B cell (primary cell): Measurements from ENCODE around the gene ELOVL6. TPM values are rescaled to one million over a fixed set of nuclear protein-coding genes. Genes with fewer than 3 reads are reported as not detected.

Experiments used
- ATAC-seq: fragments of 200-7000 bp; cut with Tn5 transposase; one replicate; pipeline ENCODE4 v1.10.0; 2021; ENCODE audit warnings: low read depth, mild to moderate bottlenecking, moderate number of reproducible peaks, moderate library complexity
- CTCF ChIA-PET: fragments of 350-600 bp; sonication (Branson Sonifier 250); formaldehyde crosslinking; loops from one replicate; lab custom pipeline; 2021; ENCODE audit warnings: antibody characterized with exemption, inconsistent platforms; lab: Charles Lee
- POLR2A ChIA-PET: fragments of 350-600 bp; sonication (Branson Sonifier 250); formaldehyde crosslinking; loops from one replicate; lab custom pipeline; 2021; ENCODE audit warnings: antibody characterized with exemption; lab: Charles Lee
- DNase-seq: peaks from one replicate; pipeline ENCODE4 v3.0.0; 2013
- H2AFZ ChIP-seq: 2 replicates; pipeline ENCODE4 v1.6.1; 2012; ENCODE audit warnings: mild to moderate bottlenecking, low read depth, low read length; ENCODE audit not compliant: insufficient read depth, poor library complexity, severe bottlenecking
- H3K27ac ChIP-seq, 2 donors: 1 replicate in 1 of 2; 2 replicates in 1 of 2; pipeline ENCODE4 v1.5.1; 2012 to 2013; ENCODE audit warnings: low read length in 2 of 2, mild to moderate bottlenecking in 2 of 2, moderate library complexity in 1 of 2
- H3K27me3 ChIP-seq, 4 experiments: fragments of 200-600 bp in 1 of 4; sonication (generic) in 1 of 4; replicated peaks in 1 of 4; 1 replicate in 2 of 4; 2 replicates in 2 of 4; pipeline versions ENCODE4 v1.6.1 to v1.7.0; 2013 to 2016; ENCODE audit warnings: low read length in 3 of 4, mild to moderate bottlenecking in 2 of 4, mixed read lengths in 1 of 4, moderate library complexity in 1 of 4; ENCODE audit not compliant: insufficient read depth in 4 of 4, control insufficient read depth in 3 of 4; ENCODE audit errors: control extremely low read depth in 1 of 4
- H3K36me3 ChIP-seq, 2 experiments: replicated peaks in 1 of 2; 1 replicate in 1 of 2; 2 replicates in 1 of 2; pipeline versions ENCODE4 v1.6.1 to v1.7.1; 2013; ENCODE audit warnings: low read length in 1 of 2; ENCODE audit not compliant: insufficient read depth in 2 of 2, control insufficient read depth in 1 of 2; ENCODE audit errors: control extremely low read depth in 1 of 2, extremely low read depth in 1 of 2
- H3K4me1 ChIP-seq, 2 donors: fragments of 200-600 bp in 1 of 2; sonication (generic) in 1 of 2; 1 replicate in 1 of 2; 2 replicates in 1 of 2; pipeline versions ENCODE4 v1.5.1 to v1.6.1; 2013 to 2017; ENCODE audit warnings: low read length in 2 of 2; ENCODE audit not compliant: control insufficient read depth in 2 of 2, insufficient read depth in 2 of 2
- H3K4me2 ChIP-seq: replicated peaks from 2 replicates; pipeline ENCODE3; 2012; ENCODE audit warnings: mild to moderate bottlenecking, low read depth, low read length; ENCODE audit not compliant: poor library complexity, severe bottlenecking
- H3K4me3 ChIP-seq, 5 experiments: fragments of 200-600 bp in 1 of 5; sonication (generic) in 1 of 5; 1 replicate in 3 of 5; 2 replicates in 2 of 5; pipeline versions ENCODE4 v1.5.1 to v1.7.0; 2011 to 2016; ENCODE audit warnings: low read length in 4 of 5, mild to moderate bottlenecking in 4 of 5, low read depth in 2 of 5, control low read depth in 1 of 5, moderate library complexity in 1 of 5; ENCODE audit not compliant: insufficient read depth in 1 of 5; ENCODE audit errors: control extremely low read depth in 1 of 5, extremely low read depth in 1 of 5
- H3K79me2 ChIP-seq: fragments of 200-600 bp; sonication (generic); one replicate; pipeline ENCODE4 v1.6.0; 2016; ENCODE audit warnings: low read length; ENCODE audit not compliant: control insufficient read depth, insufficient read depth
- H3K9ac ChIP-seq: fragments of 200-600 bp; sonication (generic); 2 replicates; pipeline ENCODE4 v1.6.1; 2017; ENCODE audit warnings: mild to moderate bottlenecking, low read length, moderate library complexity
- H3K9me3 ChIP-seq, 3 donors: one replicate each; pipeline versions ENCODE4 v1.6.1 to v1.7.1; 2013; ENCODE audit warnings: low read length in 2 of 3; ENCODE audit not compliant: control insufficient read depth in 2 of 3, insufficient read depth in 1 of 3; ENCODE audit errors: control extremely low read depth in 1 of 3
- H4K20me1 ChIP-seq: 2 replicates; pipeline ENCODE4 v1.6.0; 2012; ENCODE audit warnings: mild to moderate bottlenecking, low read length; ENCODE audit not compliant: insufficient read depth, control insufficient read depth, poor library complexity, severe bottlenecking
- H3K27ac Mint-ChIP-seq: one replicate; pipeline ENCODE4 v1.8.0; 2021; ENCODE audit warnings: mixed read lengths
- H3K27me3 Mint-ChIP-seq: one replicate; pipeline ENCODE4 v1.8.0; 2021; ENCODE audit warnings: mixed read lengths
- H3K4me1 Mint-ChIP-seq: one replicate; pipeline ENCODE4 v1.8.0; 2021; ENCODE audit warnings: mixed read lengths
- H3K4me3 Mint-ChIP-seq: one replicate; pipeline ENCODE4 v1.8.0; 2021; ENCODE audit warnings: mixed read lengths
- H3K9me3 Mint-ChIP-seq: one replicate; pipeline ENCODE4 v1.8.0; 2022; ENCODE audit warnings: mixed read lengths; ENCODE audit not compliant: insufficient read depth
- EZH2 ChIP-seq: IDR thresholded peaks from 2 replicates; pipeline ENCODE4 v1.6.1; 2012; ENCODE audit warnings: borderline replicate concordance, low read depth, mild to moderate bottlenecking, moderate library complexity, low read length; ENCODE audit not compliant: insufficient read depth, poor library complexity, severe bottlenecking
- WGBS: methylation state at CpG from one replicate; pipeline ENCODE4 v1.1.5; 2013; ENCODE audit warnings: missing lambda C conversion rate; ENCODE audit not compliant: insufficient coverage; 5-methylcytosine and 5-hydroxymethylcytosine counted together
- intact Hi-C: fragments of 100-400 bp; cut with micrococcal nuclease; formaldehyde crosslinking; loops from one replicate; pipeline ENCODE4 v1.10.0; 2022
- polyA plus RNA-seq: library from polyadenylated mRNA; depleted of rRNA; stranded (reverse); fragments of >200 nt; gene quantifications from 2 replicates; pipeline ENCODE4 v1.2.3, GENCODE V29; 2012
- total RNA-seq, 2 donors: library from RNA; stranded (reverse); fragments of 120-200 nt in 1 of 2; gene quantifications; 1 replicate in 1 of 2; 2 replicates in 1 of 2; pipeline versions ENCODE4 v1.2.3 to v1.2.4, GENCODE V29; 2013 to 2022
- TF ChIP-seq, protein P1 (sequence below): fragments of 200-600 bp; IDR thresholded peaks from one replicate; pipeline ENCODE4 v1.8.0; 2022; ENCODE audit warnings: antibody characterized with exemption, mild to moderate bottlenecking

Gene ELOVL6
- total and polyA plus RNA-seq, 2 donors (not counting 1 experiment from before 2014, with no cell fraction given), result 0.10 to 0.22 TPM

DNA sequence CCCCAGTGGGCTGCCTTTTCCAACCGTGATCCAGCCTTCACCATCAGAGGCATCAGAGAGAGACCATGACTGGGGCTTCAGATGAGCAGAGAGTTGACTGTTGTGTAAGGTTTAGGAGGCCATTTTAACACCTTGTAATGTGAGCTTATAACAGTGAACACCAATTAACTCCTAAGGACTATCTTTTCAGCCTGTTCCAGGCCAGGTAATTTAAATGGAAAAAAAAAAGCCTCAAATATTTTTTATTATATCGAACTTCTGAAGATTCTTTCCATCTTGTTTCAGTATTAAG lies 13.3 kb upstream of the ELOVL6 start:
- Histone ChIP-seq H3K9ac (no peak overlapping the region), H2AFZ (no peak overlapping the region), H3K27ac (no peak overlapping the region), H3K79me2 (no peaks in the 10 kb centered on the region), H3K36me3 (no peaks in the 10 kb centered on the region), H3K9me3 (no peaks in the 10 kb centered on the region), H3K4me2 (no peak overlapping the region), H3K27me3 (no peaks in the 10 kb centered on the region), H3K4me3 (no peak overlapping the region), H3K4me1 (no peaks in the 10 kb centered on the region), H4K20me1 (no peaks in the 10 kb centered on the region)
- Mint-ChIP-seq H3K4me1 (peaks cover 2% of the 10 kb centered on the region), H3K27ac (no peak overlapping the region), H3K9me3 (no peaks in the 10 kb centered on the region), H3K27me3 (peaks cover 15% of the 10 kb centered on the region), H3K4me3 (no peak overlapping the region)
- no peak for ATAC-seq
- POLR2A ChIA-PET, result no interaction called here
- WGBS, result 80% methylated on average over 1 of the region's 2 CpGs
- intact Hi-C loops, result no loop called here
- CTCF ChIA-PET, result interaction anchor here (5.3 kb wide), 1 partner anchor 162 kb away, joined by 70 read pairs; no protein-coding TSS in a partner anchor
- no peak for DNase-seq
- TF ChIP-seq EZH2, result no peak
- TF ChIP-seq, protein P1, sequence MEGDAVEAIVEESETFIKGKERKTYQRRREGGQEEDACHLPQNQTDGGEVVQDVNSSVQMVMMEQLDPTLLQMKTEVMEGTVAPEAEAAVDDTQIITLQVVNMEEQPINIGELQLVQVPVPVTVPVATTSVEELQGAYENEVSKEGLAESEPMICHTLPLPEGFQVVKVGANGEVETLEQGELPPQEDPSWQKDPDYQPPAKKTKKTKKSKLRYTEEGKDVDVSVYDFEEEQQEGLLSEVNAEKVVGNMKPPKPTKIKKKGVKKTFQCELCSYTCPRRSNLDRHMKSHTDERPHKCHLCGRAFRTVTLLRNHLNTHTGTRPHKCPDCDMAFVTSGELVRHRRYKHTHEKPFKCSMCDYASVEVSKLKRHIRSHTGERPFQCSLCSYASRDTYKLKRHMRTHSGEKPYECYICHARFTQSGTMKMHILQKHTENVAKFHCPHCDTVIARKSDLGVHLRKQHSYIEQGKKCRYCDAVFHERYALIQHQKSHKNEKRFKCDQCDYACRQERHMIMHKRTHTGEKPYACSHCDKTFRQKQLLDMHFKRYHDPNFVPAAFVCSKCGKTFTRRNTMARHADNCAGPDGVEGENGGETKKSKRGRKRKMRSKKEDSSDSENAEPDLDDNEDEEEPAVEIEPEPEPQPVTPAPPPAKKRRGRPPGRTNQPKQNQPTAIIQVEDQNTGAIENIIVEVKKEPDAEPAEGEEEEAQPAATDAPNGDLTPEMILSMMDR, result no peak

DNA sequence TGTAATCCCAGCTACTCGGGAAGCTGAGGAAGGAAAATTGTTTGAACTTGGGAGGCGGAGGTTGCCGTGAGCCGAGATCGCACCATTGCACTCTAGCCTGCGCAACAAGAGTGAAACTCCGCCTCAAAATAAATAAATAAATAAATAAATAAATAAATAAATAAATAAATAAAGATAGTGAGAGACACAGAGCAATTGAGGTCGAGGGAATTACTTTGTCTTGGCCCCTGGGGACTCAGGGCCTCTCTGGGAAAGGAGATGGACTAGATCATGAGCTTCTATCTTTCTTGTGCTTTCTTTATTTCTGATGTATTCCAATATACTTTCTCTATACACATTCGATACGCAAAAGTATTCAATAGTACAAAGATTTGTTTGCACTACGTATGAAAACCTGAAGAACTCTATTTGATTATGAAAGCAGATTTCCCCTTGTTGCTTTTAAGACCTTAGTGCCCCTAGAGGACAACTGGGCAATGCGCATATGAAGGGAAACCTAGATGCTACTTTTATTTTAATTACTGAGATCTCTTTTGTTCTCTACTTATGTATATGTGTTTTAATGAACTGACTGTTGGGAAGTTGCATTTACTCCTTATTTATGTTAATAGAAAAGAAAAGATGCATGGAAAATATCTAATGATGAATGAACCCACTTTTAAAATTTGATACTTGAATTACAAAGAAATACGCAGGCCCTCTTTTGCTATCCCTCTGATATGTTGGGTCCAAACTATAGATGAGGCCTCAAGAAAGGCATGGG lies 12.8 kb upstream of the ELOVL6 start:
- Histone ChIP-seq H3K27me3 (no peaks in the 10 kb centered on the region), H3K36me3 (no peaks in the 10 kb centered on the region), H3K4me2 (peak overlapping the region; percentile 33), H3K27ac (no peak overlapping the region), H3K9me3 (no peaks in the 10 kb centered on the region), H3K79me2 (no peaks in the 10 kb centered on the region), H2AFZ (no peak overlapping the region), H3K4me1 (no peaks in the 10 kb centered on the region), H3K4me3 (no peak overlapping the region), H3K9ac (no peak overlapping the region), H4K20me1 (no peaks in the 10 kb centered on the region)
- ChIA-PET POLR2A (no interaction called here), CTCF (interaction anchor here (0.6 to 5.3 kb wide), 3 partner anchors 18 to 161 kb away, joined by 3 to 70 read pairs (median 4); no protein-coding TSS in a partner anchor)
- WGBS, result 80% methylated on average over 1 of the region's 13 CpGs
- Mint-ChIP-seq H3K27ac (no peak overlapping the region), H3K4me3 (no peak overlapping the region), H3K27me3 (peaks cover 11% of the 10 kb centered on the region), H3K4me1 (peaks cover 2% of the 10 kb centered on the region), H3K9me3 (no peaks in the 10 kb centered on the region)
- peak; percentile 50 for DNase-seq
- TF ChIP-seq, protein P1, result peak; percentile 83
- TF ChIP-seq EZH2, result no peak
- intact Hi-C loops, result no loop called here
- ATAC-seq, result no peak
